Activated effector memory CD4-positive, alpha-beta T cell treated with anti-CD3 and anti-CD28 coated beads, Interleukin-2, amount 50 U/mL, for 16 hours (primary cell): ENCODE measurements around the gene TTLL9.
"Not testable (repeated sequence)": the region's sequence is repeated elsewhere in the genome, so short reads cannot be mapped to it uniquely, and the experiment has no call there.

ENCODE experiments used
- DNase-seq: peaks from one replicate; pipeline ENCODE4 v3.0.0-alpha.2; 2020

The TTLL9 gene

DNA sequence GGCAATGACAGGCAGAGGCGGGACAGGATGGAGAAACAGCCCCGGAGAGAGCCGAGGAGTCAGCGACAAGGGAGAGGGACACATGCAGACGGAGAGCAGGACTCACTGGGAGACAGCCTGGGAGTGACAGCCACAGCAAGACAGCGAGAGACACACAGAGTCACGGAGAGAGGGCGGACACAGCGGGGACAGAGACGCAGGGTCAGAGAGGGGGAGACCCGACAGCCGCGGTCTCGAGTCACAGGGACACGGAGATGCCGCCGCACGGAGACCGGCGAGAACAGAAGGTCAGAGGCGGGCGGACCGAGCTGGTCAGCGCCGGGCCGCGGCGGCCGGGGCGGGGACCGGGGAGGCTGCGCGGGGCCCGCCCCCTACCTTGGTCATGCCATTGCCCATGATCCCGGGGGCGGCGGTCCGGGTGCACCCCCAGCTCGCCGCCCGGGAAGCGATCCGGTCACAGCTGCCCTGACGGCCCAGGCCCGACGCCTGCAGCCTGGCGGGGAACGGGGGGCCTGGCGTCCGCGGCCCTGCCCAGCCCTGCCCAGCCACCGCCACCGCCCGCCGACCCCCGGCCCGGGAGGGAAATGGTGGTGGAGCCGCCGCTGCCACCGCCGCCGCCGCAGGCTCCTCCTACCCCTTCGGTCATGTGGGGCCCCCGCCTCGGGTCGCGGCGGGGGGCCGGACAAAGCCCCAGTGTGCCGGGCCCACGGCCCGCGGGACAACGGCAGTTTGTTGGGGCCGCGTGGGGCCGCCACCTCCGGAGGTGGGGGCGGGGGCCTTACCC lies at the start of gene TTLL9, which contains the start of gene DUSP15:
Gene TTLL9, plus strand, starts transcription at position 693 of the 784 bp plus-strand sequence. CDS start 493 bp downstream, outside the sequence.
Gene DUSP15, minus strand, starts transcription at position 586 of the 784 bp plus-strand sequence. Its CDS starts 190 bp downstream, at position 396.
- DNase-seq = peak; percentile 64

GRCh38 chr20:31821427-31821826 lies 49.0 kb upstream of the TTLL9 start:
- peak; percentile 49 for DNase-seq

GRCh38 chr20:31822421-31823330 lies 47.8 kb upstream of the TTLL9 start:
- peak; percentile 93 for DNase-seq

- peak; percentile 55 for DNase-seq
Measured at GRCh38 chr20:31823360-31824124, 46.9 kb upstream of the TTLL9 start.

DNA sequence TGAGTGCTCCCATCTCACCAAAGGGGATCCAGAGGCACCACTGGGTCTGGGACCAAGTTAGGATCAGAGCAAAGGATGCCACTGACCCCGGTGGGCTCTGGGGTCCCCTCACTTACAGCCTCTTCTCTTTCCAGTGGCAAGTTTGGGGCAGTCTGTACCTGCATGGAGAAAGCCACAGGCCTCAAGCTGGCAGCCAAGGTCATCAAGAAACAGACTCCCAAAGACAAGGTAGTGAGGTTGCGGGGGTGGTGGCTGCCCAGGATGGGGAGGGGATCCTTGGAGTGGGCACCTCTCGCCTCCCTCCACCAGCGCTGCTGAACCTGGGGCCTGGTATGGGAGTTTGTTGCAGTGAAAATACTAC lies 46.3 kb upstream of the TTLL9 start:
- no peak for DNase-seq

- DNase-seq = no peak
Measured at GRCh38 chr20:31824554-31825313, 45.7 kb upstream of the TTLL9 start.

DNA sequence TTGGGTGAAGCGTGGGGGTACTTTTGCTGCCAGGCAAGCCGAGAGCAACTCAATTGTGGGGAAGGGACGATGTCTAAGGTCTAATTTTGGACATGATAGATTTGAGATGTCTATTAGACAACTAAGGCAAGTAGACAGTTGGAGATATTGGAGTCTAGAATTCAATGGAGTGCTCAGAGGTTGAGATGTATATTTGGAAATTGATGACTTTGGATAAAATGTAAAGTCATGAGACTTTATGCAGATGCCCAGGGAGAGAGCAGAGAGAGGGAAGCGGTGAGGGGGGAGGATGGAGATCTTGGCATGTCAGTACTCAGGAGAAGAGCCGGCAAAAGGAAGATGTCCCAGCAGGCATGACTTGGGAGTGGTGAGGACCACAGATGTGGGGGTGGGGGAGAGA lies 44.4 kb upstream of the TTLL9 start:
- DNase-seq = no peak

GRCh38 chr20:31827059-31827458 lies 43.4 kb upstream of the TTLL9 start:
- no peak for DNase-seq

- DNase-seq = not testable (repeated sequence)
Measured at GRCh38 chr20:31828016-31828415, 42.4 kb upstream of the TTLL9 start.

DNA sequence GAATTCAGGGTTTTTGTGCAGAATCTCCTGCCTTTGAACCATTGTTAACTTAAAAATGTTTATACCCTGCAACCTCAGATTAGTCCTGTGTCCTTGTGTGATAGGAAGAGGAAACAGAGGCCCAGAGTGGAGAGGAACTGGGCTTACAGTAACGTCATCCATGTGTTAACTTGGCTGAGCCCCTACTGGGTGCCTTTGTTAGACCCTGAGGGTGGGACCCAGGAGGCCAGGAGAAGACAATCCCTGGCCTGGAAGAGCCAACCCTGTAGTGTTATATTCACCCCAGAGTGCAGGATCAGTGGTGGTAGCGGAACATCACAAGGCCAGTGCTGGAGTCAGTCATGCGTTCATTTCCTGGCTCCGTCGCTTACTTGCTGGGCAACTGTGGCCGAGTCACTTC lies 40.7 kb upstream of the TTLL9 start:
- no peak for DNase-seq

DNA sequence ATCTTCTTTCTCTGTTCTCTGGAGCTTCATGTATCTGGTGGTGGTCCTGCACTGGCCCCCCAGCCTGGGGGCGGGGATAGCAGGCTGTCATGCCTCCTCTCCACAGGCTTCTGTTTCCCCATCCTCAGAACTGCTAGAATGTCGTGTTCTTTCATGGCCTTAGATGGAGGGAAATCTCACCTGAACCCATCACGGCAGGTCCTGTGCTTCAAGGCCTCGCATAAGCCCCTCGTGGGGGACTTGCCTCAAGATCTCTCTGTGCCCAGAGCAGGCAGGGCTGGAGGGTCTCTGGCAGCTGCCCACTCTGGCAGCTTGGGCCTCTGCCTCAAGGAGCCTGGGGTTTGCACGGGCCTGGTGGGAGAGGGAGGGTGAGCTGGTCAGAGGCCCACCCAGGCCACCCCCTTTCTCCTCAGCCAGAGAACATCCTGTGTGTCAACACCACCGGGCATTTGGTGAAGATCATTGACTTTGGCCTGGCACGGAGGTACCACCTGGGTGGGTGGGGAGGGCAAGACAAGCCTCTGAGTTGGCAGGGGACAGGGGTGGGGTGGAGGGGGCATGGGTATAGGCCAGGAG lies 39.9 kb upstream of the TTLL9 start:
- no peak for DNase-seq

DNA sequence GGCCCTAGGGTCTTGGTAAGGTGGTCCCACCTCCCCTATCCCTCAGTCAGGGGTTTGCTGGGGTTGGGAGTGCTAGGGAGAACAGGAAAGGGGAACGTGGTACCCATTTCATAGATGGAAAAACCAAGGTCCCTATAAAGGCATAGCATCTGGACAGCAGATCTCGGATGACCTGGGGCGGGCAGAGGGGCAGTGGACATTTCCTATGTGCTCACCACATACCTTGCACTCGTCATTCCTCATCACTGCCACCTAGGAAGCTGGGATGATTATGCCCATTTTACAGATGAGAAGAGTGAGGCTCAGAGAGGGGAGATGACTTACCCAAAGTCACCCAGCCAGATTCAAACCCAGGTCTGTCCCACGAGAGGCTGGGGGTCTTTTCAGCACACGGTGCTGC lies 39.2 kb upstream of the TTLL9 start:
- no peak for DNase-seq

- DNase-seq = no peak
Measured at GRCh38 chr20:31831771-31832306, 38.6 kb upstream of the TTLL9 start.

DNA sequence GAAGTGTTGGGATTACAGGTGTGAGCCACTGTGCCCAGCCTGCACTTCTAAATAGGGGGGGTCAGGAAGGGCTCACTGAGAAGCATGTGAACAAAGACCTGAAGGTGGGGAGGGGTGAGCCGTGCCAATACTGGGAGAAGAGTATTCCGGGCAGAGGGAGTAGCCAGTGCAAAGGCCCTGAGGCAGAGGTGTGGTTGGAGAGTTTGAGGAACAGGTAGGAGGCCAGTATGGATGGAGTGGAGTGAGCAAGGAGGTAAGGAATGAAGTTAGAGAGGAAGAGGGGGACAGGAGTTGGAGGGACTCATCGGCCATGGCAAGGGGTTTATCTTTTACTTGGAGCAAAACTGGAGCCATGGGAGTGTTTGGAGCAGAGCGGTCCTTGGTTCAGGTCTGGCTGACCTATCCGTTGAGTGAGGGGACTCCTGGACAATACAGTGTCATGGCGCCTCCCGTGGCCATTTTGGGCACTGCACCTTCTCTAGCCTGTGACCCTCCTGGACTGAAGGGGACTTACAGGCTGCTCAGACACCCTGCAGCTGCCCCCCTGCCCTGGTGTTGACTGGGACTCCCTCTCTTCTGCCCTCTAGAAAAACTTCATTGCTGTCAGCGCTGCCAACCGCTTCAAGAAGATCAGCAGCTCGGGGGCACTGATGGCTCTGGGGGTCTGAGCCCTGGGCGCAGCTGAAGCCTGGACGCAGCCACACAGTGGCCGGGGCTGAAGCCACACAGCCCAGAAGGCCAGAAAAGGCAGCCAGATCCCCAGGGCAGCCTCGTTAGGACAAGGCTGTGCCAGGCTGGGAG lies 37.1 kb upstream of the TTLL9 start:
- DNase-seq = peak; percentile 88

DNA sequence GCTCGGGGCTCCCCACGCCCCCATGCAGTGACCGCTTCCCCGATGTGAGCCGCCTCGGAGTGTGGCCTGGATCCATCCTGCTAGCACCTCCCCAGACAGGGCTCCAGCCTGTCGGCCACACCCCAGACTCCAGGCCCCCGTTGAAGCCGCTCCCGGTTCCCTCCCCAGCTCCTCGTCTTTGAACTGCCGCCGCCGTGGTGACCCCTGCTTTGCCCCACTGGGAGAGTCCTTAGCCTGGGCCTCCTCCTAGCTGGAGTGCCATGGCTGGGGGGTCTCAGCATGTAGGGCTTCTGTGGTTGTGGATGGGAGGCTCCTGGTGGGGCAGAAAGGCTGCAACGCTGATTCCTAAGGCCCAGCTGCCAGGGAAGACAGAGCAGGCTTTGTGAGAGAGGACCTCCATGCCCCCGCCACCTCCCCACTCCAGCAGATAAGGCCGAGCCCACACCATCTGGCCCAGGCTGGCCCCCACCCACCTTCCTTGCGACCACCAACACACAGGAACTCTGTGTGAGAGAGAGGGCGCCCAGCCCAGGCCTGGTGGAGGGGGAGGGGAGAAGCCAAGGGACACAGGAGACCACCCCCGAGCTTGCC lies 36.4 kb upstream of the TTLL9 start:
- DNase-seq = no peak

GRCh38 chr20:31835554-31835953 lies 34.9 kb upstream of the TTLL9 start:
- no peak for DNase-seq

GRCh38 chr20:31835977-31836852 lies 34.2 kb upstream of the TTLL9 start:
- no peak for DNase-seq

DNA sequence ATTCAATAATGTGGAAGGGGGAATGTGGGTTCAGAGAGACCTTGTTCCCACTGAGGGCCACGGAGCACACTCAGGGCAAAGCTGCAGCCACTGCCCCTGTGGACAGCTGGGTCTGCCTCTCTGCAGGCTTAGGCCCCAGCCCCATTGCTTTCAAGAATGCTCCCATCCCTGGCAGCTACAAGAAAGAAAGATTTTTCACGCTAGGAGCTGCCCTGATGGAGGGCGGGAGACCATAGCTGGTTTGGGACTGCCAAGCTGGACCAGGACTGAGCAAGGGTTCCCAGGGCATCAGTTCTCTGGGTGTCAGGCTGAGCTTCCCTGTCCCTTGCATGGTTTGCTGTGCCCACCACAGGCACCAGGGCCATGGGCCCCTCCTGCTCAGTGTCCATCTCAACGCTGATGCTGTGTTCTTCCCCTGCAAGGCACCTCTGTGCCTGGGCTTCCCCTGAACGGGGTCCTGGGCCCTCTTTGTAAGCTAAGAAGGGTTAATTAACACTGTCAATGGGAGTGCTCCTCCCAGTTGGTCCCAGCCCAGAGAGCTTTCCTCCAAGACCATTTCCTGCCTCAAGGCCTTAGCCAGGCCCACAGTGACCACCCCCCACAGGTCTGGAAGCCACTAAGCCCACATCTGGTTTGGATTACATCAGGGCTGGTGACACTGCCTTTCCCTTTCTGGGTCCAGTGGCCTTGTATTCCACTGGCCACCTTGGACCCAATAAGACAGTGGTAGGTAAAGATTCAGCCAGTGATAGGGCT lies 33.4 kb upstream of the TTLL9 start:
- DNase-seq = no peak
